Measurements from ENCODE around the gene KSR2. TPM values are rescaled to one million over a fixed set of nuclear protein-coding genes. Genes with fewer than 3 reads are reported as not detected.

The KSR2 gene
- total RNA-seq, 4 donors from 2014 or later, result under 0.01 to 0.08 (median under 0.01) TPM; not detected in 1

DNA sequence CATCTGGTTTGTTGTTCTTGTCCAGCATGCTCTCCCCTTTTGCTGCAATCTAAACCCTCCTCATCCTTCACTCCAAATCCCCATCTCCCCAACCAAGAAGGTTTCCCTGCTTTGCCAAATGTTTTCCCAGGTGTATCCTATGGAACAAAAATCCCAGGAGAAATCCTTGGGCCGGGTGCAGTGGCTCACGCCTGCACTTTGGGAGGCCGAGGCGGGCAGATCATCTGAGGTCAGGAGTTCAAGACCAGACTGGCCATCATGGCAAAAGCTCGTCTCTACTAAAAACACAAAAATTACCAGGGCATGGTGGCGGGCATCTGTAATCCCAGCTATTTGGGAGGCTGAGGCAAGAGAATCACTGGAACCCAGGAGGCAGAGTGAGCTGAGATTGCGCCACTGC, 5.0 kb downstream of the KSR2 start:
- H3K4me3 ChIP-seq, result no peak overlapping the region
- peaks cover 0 to 5% (median 0%) of the 10 kb centered on the region in 3 donors for H3K4me1 ChIP-seq
- no peak for ATAC-seq
- TF ChIP-seq POLR2A (IDR thresholded peaks at IDR 0.05) (no peak), CTCF (IDR thresholded peaks at IDR 0.05) (no peak), EP300 (IDR thresholded peaks at IDR 0.05) (no peak), POLR2AphosphoS5 (IDR thresholded peaks at IDR 0.05) (no peak)
- H3K27me3 ChIP-seq, result peaks cover 61% of the 10 kb centered on the region
- no peaks in the 10 kb centered on the region for H3K36me3 ChIP-seq
- H3K27ac ChIP-seq, result no peak overlapping the region
- 100% methylated on average over 1 of the region's 7 CpGs; no CpG with 5 or more reads in 1 of the 2 donors for WGBS, 2 donors (ENCODE audit: low coverage in 1 of 2)
- H3K9me3 ChIP-seq, result no peaks in the 10 kb centered on the region

- Histone ChIP-seq H3K36me3 (no peaks in the 10 kb centered on the region), H3K4me1 (no peaks in the 10 kb centered on the region), H3K4me3 (no peak overlapping the region), H3K27me3 (peaks cover 21% of the 10 kb centered on the region), H3K9me3 (no peaks in the 10 kb centered on the region), H3K27ac (no peak overlapping the region)
- WGBS, 2 donors (ENCODE audit: low coverage in 1 of 2), result 67 to 72% methylated on average over 3 to 4 of the region's 6 CpGs
- ATAC-seq, result no peak
- TF ChIP-seq CTCF (IDR thresholded peaks at IDR 0.05) (no peak), EP300 (IDR thresholded peaks at IDR 0.05) (no peak), POLR2A (IDR thresholded peaks at IDR 0.05) (no peak), POLR2AphosphoS5 (IDR thresholded peaks at IDR 0.05) (no peak)
Observed at GRCh38 chr12:117936722-117937484, 31.9 kb downstream of the KSR2 start.

DNA sequence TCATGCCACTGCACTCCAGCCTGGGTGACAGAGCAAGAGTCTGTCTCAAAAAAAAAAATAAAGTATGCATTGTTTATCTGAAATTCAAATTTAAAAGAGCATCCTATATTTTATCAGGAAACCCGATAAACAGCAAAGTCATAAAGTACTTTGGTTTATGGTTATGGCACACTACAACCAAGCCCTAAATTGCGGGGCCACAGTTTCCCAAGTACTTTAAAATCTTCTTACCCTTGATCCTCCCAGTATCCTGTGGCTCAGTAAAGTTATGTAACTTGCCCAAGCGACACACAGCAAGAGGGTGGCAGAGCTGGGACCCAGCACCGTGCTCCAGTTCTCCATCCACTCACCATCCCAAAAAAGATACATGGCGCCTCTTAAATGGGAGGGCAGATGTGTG, 35.2 kb downstream of the KSR2 start:
- peaks cover 9% of the 10 kb centered on the region for H3K27me3 ChIP-seq
- H3K4me3 ChIP-seq, result no peak overlapping the region
- H3K9me3 ChIP-seq, result no peaks in the 10 kb centered on the region
- 90 to 100% methylated on average over 1 to 5 of the region's 5 CpGs for WGBS, 2 donors (ENCODE audit: low coverage in 1 of 2)
- H3K4me1 ChIP-seq, result no peaks in the 10 kb centered on the region
- H3K27ac ChIP-seq, result no peak overlapping the region
- ATAC-seq, result no peak
- H3K36me3 ChIP-seq, result no peaks in the 10 kb centered on the region
- TF ChIP-seq CTCF (IDR thresholded peaks at IDR 0.05) (no peak), POLR2AphosphoS5 (IDR thresholded peaks at IDR 0.05) (no peak), POLR2A (IDR thresholded peaks at IDR 0.05) (no peak), EP300 (IDR thresholded peaks at IDR 0.05) (no peak)

DNA sequence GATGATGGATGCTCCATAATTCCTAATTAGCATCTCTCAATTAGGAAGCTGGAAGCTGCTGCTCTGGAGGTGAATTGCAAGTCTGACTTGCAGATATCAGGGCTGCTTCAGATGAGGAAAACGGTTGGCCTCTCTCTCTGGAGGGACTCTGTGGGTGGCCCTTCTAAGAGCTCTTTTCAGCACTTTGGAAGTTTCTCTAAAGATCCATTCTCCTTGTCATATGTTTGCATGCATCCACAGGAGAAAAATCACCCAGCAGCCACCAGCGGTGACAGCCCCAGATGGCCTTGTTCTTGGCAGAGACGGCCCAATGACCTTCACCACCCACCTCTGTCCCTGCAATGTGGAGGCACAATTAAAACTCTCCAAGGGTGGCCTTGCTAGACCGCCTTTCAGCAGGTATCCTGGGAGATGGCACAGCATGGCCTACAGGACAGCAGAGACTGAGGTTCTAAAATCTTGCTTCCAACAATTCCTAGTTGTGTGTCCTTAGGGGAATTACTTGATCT, 42.3 kb downstream of the KSR2 start:
- ATAC-seq, result no peak

More for the DNA sequence above, 42.3 kb downstream of the KSR2 start:
- TF ChIP-seq EP300 (IDR thresholded peaks at IDR 0.05) (no peak), POLR2AphosphoS5 (IDR thresholded peaks at IDR 0.05) (no peak), POLR2A (IDR thresholded peaks at IDR 0.05) (no peak), CTCF (IDR thresholded peaks at IDR 0.05) (no peak)
- H3K9me3 ChIP-seq, result no peaks in the 10 kb centered on the region
- no peak overlapping the region for H3K4me3 ChIP-seq
- WGBS, 2 donors (ENCODE audit: low coverage in 1 of 2), result 29% methylated on average over 1 of the region's 4 CpGs; no CpG with 5 or more reads in 1 of the 2 donors
- H3K4me1 ChIP-seq, result no peaks in the 10 kb centered on the region
- H3K27me3 ChIP-seq, result no peaks in the 10 kb centered on the region
- H3K27ac ChIP-seq, result no peak overlapping the region
- H3K36me3 ChIP-seq, result no peaks in the 10 kb centered on the region
